GM12878 (cell line): Measurements from ENCODE around the gene RGS12. TPM values are rescaled to one million over a fixed set of nuclear protein-coding genes. Genes with fewer than 3 reads are reported as not detected.

ENCODE experiments used
- ATAC-seq: fragments of 200-7000 bp; cut with Tn5 transposase; 3 replicates; pipeline ENCODE4 v1.9.1; 2020; ENCODE audit warnings: mild to moderate bottlenecking, moderate library complexity
- BruUV-seq: library from RNA; stranded (reverse); fragments of 400-500 nt; replicated peaks from 2 replicates; lab custom pipeline; 2021; lab: Mats Ljungman, UMichigan
- CTCF ChIA-PET: fragments of 300-600 bp; sonication (Branson Sonifier 250); formaldehyde crosslinking; extraction: SDS; loops from one replicate; lab custom pipeline; 2021; ENCODE audit warnings: inconsistent platforms; lab: Yijun Ruan, JAX
- POLR2A ChIA-PET: fragments of 350-600 bp; formaldehyde crosslinking; extraction: SDS; loops from one replicate; lab custom pipeline; 2021; ENCODE audit warnings: inconsistent platforms; lab: Charles Lee
- RAD21 ChIA-PET: fragments of 300-600 bp; sonication (Branson Sonifier 250); formaldehyde crosslinking; loops from one replicate; lab custom pipeline; 2023; ENCODE audit warnings: antibody characterized with exemption; ENCODE audit not compliant: unreplicated experiment; lab: Charles Lee
- SMC1A ChIA-PET: fragments of 300-600 bp; sonication (Branson Sonifier 250); formaldehyde crosslinking; loops from one replicate; lab custom pipeline; 2023; ENCODE audit not compliant: unreplicated experiment, uncharacterized antibody; lab: Charles Lee
- DNase-seq: peaks from one replicate; pipeline ENCODE4 v3.0.0-alpha.2; 2011; ENCODE audit warnings: low read depth, low spot score
- FAIRE-seq: peaks from 3 replicates; lab custom pipeline; 2011; peaks lifted over from hg19 to GRCh38; lab: Jason Lieb, UNC
- H2AFZ ChIP-seq: 2 replicates; pipeline ENCODE4 v1.6.0; 2011; ENCODE audit warnings: low read depth, low read length, control low read depth; ENCODE audit not compliant: control insufficient read depth
- H3K27ac ChIP-seq: 2 replicates; pipeline ENCODE4 v1.5.1; 2011; ENCODE audit warnings: control low read depth; ENCODE audit not compliant: control insufficient read depth, insufficient read depth
- H3K27me3 ChIP-seq, 2 experiments: replicated peaks in 1 of 2; 2 replicates each; pipeline versions ENCODE4 v1.6.0 to v1.6.1; 2011; ENCODE audit warnings: low read length in 1 of 2; ENCODE audit not compliant: control insufficient read depth in 2 of 2, insufficient read depth in 2 of 2
- H3K36me3 ChIP-seq, 2 experiments: 2 replicates each; pipeline ENCODE4 v1.5.1; 2011; ENCODE audit warnings: low read length in 1 of 2; ENCODE audit not compliant: control insufficient read depth in 2 of 2, insufficient read depth in 2 of 2
- H3K4me1 ChIP-seq: 2 replicates; pipeline ENCODE4 v1.6.1; 2011; ENCODE audit warnings: mild to moderate bottlenecking, low read length, moderate library complexity, mixed read lengths; ENCODE audit not compliant: control insufficient read depth, insufficient read depth
- H3K4me2 ChIP-seq: 2 replicates; pipeline ENCODE4 v1.6.0; 2011; ENCODE audit warnings: control low read depth; ENCODE audit not compliant: control insufficient read depth, insufficient read depth
- H3K4me3 ChIP-seq: fragments of 200-600 bp; sonication (generic); 2 replicates; pipeline ENCODE4 v1.5.1; 2016
- H3K79me2 ChIP-seq: 2 replicates; pipeline ENCODE4 v1.6.0; 2011; ENCODE audit warnings: low read length; ENCODE audit not compliant: control insufficient read depth, insufficient read depth
- H3K9ac ChIP-seq: 2 replicates; pipeline ENCODE4 v1.8.0; 2011; ENCODE audit warnings: low read length, control low read depth, mixed read lengths; ENCODE audit not compliant: control insufficient read depth, insufficient read depth
- H3K9me3 ChIP-seq: replicated peaks from 3 replicates; pipeline ENCODE4 v1.5.1; 2011; ENCODE audit warnings: mild to moderate bottlenecking, low read length; ENCODE audit not compliant: control insufficient read depth, insufficient read depth
- H4K20me1 ChIP-seq: 2 replicates; pipeline ENCODE4 v1.6.0; 2011; ENCODE audit not compliant: control insufficient read depth, insufficient read depth
- BCL11A ChIP-seq: IDR thresholded peaks from 2 replicates; pipeline ENCODE4 v1.6.1; 2011; ENCODE audit warnings: low read depth, low read length
- ESRRA ChIP-seq: IDR thresholded peaks from 2 replicates; pipeline ENCODE4 v1.6.1; 2012; ENCODE audit warnings: mild to moderate bottlenecking, low read length, improper control_type of control experiment
- PML ChIP-seq: IDR thresholded peaks from 2 replicates; pipeline ENCODE4 v1.6.1; 2012; ENCODE audit warnings: low read length, inconsistent platforms
- POLR2A ChIP-seq: IDR thresholded peaks from 2 replicates; pipeline ENCODE4 v1.6.1; 2011; ENCODE audit warnings: low read depth, mild to moderate bottlenecking, low read length
- TARDBP ChIP-seq: IDR thresholded peaks from 2 replicates; pipeline ENCODE4 v1.6.1; 2016; ENCODE audit warnings: borderline replicate concordance
- ZZZ3 ChIP-seq: IDR thresholded peaks from 2 replicates; pipeline ENCODE4 v1.6.1; 2011; ENCODE audit warnings: low read depth; ENCODE audit not compliant: control insufficient read depth, insufficient read length
- WGBS: methylation state at CpG from one replicate; pipeline ENCODE4 v1.1.6; 2016; ENCODE audit warnings: low lambda C conversion rate; ENCODE audit not compliant: insufficient replicate concordance, insufficient coverage; ENCODE audit errors: missing lambda C conversion rate; 5-methylcytosine and 5-hydroxymethylcytosine counted together
- in situ Hi-C: fragments of 300-500 bp; cut with MboI; formaldehyde crosslinking; loops from 9 replicates; pipeline ENCODE4 v1.14.3; 2018; ENCODE audit warnings: mixed read lengths
- intact Hi-C: fragments of 100-400 bp; cut with micrococcal nuclease; formaldehyde crosslinking; loops from one replicate; pipeline ENCODE4 v1.14.2; 2022; ENCODE audit not compliant: unreplicated experiment
- polyA plus RNA-seq, 11 experiments: library from polyadenylated mRNA; depleted of rRNA in 4 of 11; unstranded in 6 of 11; stranded (reverse) in 5 of 11; fragments of >200 nt; fragmentation: Nextera tagmentation in 4 of 11; fragmentation: Illumina TruSeq in 1 of 11; extraction: Ambion mirVana in 4 of 11; extraction: Trizol in 1 of 11; gene quantifications; 1 replicate in 1 of 11; 2 replicates in 10 of 11; pipeline versions ENCODE4 v1.2.1 to v1.2.3, GENCODE V29; 2011 to 2016; ENCODE audit warnings: inconsistent platforms in 2 of 11, missing spikeins in 2 of 11, low read depth in 1 of 11
- total RNA-seq, 4 experiments: library from RNA; depleted of rRNA in 3 of 4; stranded (reverse); fragments of >200 nt in 3 of 4; fragmentation: Illumina TruSeq in 1 of 4; extraction: Trizol in 1 of 4; gene quantifications; 2 replicates each; pipeline versions ENCODE4 v1.2.1 to v1.2.3, GENCODE V29; 2013 to 2021
- TF ChIP-seq, protein P1 (sequence below): fragments of 450-650 bp; IDR thresholded peaks from 2 replicates; pipeline ENCODE4 v1.6.1; 2017; ENCODE audit warnings: borderline replicate concordance
- TF ChIP-seq, protein P2 (sequence below): fragments of 450-650 bp; formaldehyde crosslinking; IDR thresholded peaks from 2 replicates; pipeline ENCODE4 v1.4.0; 2022; ENCODE audit warnings: mild to moderate bottlenecking, moderate library complexity

RGS12 gene
- total and polyA plus RNA-seq, 10 of the 15 experiments (the other 5 are each of a cell fraction or from before 2014, with no cell fraction given), result 0.02 to 2.2 (median 0.73) TPM

DNA sequence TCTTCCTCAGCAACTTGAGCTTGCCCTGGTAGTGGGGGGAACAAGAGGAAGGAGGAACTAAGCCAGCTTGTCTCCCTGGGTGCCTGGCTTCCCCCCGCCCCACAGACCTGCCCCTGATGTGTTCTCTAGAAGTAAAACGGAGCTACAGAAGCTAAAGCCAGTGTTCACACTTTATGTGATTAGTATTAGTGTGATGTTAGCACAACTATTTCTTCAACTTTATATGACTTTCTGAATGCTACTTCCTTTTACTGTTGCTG is 10.7 kb downstream of the RGS12 start (continued):
- TF ChIP-seq, protein P1, sequence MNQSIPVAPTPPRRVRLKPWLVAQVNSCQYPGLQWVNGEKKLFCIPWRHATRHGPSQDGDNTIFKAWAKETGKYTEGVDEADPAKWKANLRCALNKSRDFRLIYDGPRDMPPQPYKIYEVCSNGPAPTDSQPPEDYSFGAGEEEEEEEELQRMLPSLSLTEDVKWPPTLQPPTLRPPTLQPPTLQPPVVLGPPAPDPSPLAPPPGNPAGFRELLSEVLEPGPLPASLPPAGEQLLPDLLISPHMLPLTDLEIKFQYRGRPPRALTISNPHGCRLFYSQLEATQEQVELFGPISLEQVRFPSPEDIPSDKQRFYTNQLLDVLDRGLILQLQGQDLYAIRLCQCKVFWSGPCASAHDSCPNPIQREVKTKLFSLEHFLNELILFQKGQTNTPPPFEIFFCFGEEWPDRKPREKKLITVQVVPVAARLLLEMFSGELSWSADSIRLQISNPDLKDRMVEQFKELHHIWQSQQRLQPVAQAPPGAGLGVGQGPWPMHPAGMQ, result no peak
- TF ChIP-seq POLR2A, result no peak

GRCh38 chr4:3303923-3304710 is 11.3 kb downstream of the RGS12 start:
- FAIRE-seq, result no peak
- H3K27ac ChIP-seq, result no peak overlapping the region
- H3K4me2 ChIP-seq, result no peak overlapping the region
- H3K36me3 ChIP-seq, result no peaks in the 10 kb centered on the region
- TF ChIP-seq, protein P2, sequence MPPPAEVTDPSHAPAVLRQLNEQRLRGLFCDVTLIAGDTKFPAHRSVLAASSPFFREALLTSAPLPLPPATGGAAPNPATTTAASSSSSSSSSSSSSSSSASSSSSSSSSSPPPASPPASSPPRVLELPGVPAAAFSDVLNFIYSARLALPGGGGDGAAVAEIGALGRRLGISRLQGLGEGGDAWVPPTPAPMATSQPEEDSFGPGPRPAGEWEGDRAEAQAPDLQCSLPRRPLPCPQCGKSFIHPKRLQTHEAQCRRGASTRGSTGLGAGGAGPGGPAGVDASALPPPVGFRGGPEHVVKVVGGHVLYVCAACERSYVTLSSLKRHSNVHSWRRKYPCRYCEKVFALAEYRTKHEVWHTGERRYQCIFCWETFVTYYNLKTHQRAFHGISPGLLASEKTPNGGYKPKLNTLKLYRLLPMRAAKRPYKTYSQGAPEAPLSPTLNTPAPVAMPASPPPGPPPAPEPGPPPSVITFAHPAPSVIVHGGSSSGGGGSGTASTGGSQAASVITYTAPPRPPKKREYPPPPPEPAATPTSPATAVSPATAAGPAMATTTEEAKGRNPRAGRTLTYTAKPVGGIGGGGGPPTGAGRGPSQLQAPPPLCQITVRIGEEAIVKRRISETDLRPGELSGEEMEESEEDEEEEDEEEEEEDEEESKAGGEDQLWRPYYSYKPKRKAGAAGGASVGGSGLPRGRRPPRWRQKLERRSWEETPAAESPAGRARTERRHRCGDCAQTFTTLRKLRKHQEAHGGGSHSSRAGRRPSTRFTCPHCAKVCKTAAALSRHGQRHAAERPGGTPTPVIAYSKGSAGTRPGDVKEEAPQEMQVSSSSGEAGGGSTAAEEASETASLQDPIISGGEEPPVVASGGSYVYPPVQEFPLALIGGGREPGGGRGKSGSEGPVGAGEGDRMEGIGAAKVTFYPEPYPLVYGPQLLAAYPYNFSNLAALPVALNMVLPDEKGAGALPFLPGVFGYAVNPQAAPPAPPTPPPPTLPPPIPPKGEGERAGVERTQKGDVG, result no peak
- TF ChIP-seq ZZZ3 (no peak), BCL11A (no peak), ESRRA (no peak), PML (no peak), TARDBP (no peak)
- peaks cover 16% of the 10 kb centered on the region for H3K4me1 ChIP-seq
- H3K9ac ChIP-seq, result no peak overlapping the region
- no peak for DNase-seq
- no peaks in the 10 kb centered on the region for H3K27me3 ChIP-seq
- no peaks in the 10 kb centered on the region for H4K20me1 ChIP-seq
- ATAC-seq, result no peak
- intact Hi-C loops, result no loop called here
- WGBS, result 58% methylated on average over 15 of the region's 15 CpGs
- no TSS peak for BruUV-seq
- H2AFZ ChIP-seq, result no peak overlapping the region
- in situ Hi-C loops, result no loop called here
- no peaks in the 10 kb centered on the region for H3K79me2 ChIP-seq
- H3K9me3 ChIP-seq, result no peaks in the 10 kb centered on the region
- POLR2A ChIA-PET, result no interaction called here
- RAD21 ChIA-PET, result no interaction called here
- CTCF ChIA-PET, result no interaction called here
- no peak overlapping the region for H3K4me3 ChIP-seq
- SMC1A ChIA-PET, result interaction anchor here (1.1 to 2.2 kb wide), 4 partner anchors 17 to 42 kb away, joined by 3 to 8 read pairs (median 4); no protein-coding TSS in a partner anchor
